Hepatocyte (in vitro differentiated cells): ENCODE data around the gene ZNF302. TPM values are rescaled to one million over a fixed set of nuclear protein-coding genes. Genes with fewer than 3 reads are reported as not detected.

Experiments used
- DNase-seq: peaks from one replicate; pipeline ENCODE4 v3.0.0-alpha.2; 2016; ENCODE audit warnings: low spot score
- H2AFZ ChIP-seq: fragments of 200-600 bp; sonication (generic); 2 replicates; pipeline ENCODE4 v1.6.0; 2016; ENCODE audit warnings: antibody characterized with exemption, mild to moderate bottlenecking
- H3K27ac ChIP-seq: fragments of 200-600 bp; sonication (generic); 2 replicates; pipeline ENCODE4 v1.5.1; 2016; ENCODE audit warnings: mild to moderate bottlenecking
- H3K27me3 ChIP-seq: fragments of 200-600 bp; sonication (generic); 2 replicates; pipeline ENCODE4 v1.6.1; 2016
- H3K36me3 ChIP-seq: fragments of 200-600 bp; sonication (generic); replicated peaks from 2 replicates; pipeline ENCODE4 v1.5.1; 2016; ENCODE audit warnings: low read depth; ENCODE audit not compliant: insufficient read depth
- H3K4me1 ChIP-seq: fragments of 200-600 bp; sonication (generic); 2 replicates; pipeline ENCODE4 v1.5.1; 2016; ENCODE audit warnings: mild to moderate bottlenecking, moderate library complexity; ENCODE audit not compliant: insufficient read depth
- H3K4me2 ChIP-seq: fragments of 200-600 bp; sonication (generic); 2 replicates; pipeline ENCODE4 v1.6.0; 2016
- H3K4me3 ChIP-seq: fragments of 200-600 bp; sonication (generic); 2 replicates; pipeline ENCODE4 v1.5.1; 2016; ENCODE audit warnings: mild to moderate bottlenecking
- H3K79me2 ChIP-seq: fragments of 200-600 bp; sonication (generic); 2 replicates; pipeline ENCODE4 v1.6.0; 2017; ENCODE audit warnings: mild to moderate bottlenecking
- H3K9me2 ChIP-seq: fragments of 200-600 bp; sonication (generic); replicated peaks from 2 replicates; pipeline ENCODE4 v1.6.0; 2017; ENCODE audit warnings: mild to moderate bottlenecking; ENCODE audit not compliant: insufficient read depth
- H3K9me3 ChIP-seq: fragments of 200-600 bp; sonication (generic); 2 replicates; pipeline ENCODE4 v1.5.1; 2016; ENCODE audit warnings: low read depth, mild to moderate bottlenecking
- H4K20me1 ChIP-seq: fragments of 200-600 bp; sonication (generic); 2 replicates; pipeline ENCODE4 v1.6.0; 2016; ENCODE audit warnings: mild to moderate bottlenecking; ENCODE audit not compliant: insufficient read depth, poor library complexity, severe bottlenecking
- EZH2 ChIP-seq: fragments of 200-600 bp; sonication (generic); IDR thresholded peaks from 2 replicates; pipeline ENCODE4 v1.6.1; 2016; ENCODE audit warnings: antibody characterized with exemption, mild to moderate bottlenecking, borderline replicate concordance
- EZH2phosphoT487 ChIP-seq: fragments of 200-600 bp; sonication (generic); IDR thresholded peaks from one replicate; pipeline ENCODE4 v1.6.1; 2018; ENCODE audit warnings: antibody characterized with exemption, mild to moderate bottlenecking, low read depth, moderate library complexity; ENCODE audit not compliant: unreplicated experiment, severe bottlenecking
- WGBS: methylation state at CpG from one replicate; pipeline ENCODE4 v1.1.6; 2016; ENCODE audit warnings: low lambda C conversion rate; ENCODE audit errors: missing lambda C conversion rate; 5-methylcytosine and 5-hydroxymethylcytosine counted together
- polyA plus RNA-seq: library from polyadenylated mRNA; unstranded; fragments of >200 nt; fragmentation: Nextera tagmentation; extraction: Ambion mirVana; gene quantifications from 2 replicates; pipeline ENCODE4 v1.2.1, GENCODE V29; 2016
- total RNA-seq: library from RNA; depleted of rRNA; stranded (reverse); fragments of >200 nt; gene quantifications from 2 replicates; pipeline ENCODE4 v1.2.3, GENCODE V29; 2014
- TF ChIP-seq, protein P1 (sequence below): fragments of 200-600 bp; sonication (generic); IDR thresholded peaks from 2 replicates; pipeline ENCODE4 v1.5.1; 2016; ENCODE audit warnings: antibody characterized with exemption, mild to moderate bottlenecking; ENCODE audit not compliant: poor library complexity

The ZNF302 gene
- total and polyA plus RNA-seq, 2 experiments from 2014 or later = 19.5 to 29.1 TPM

DNA sequence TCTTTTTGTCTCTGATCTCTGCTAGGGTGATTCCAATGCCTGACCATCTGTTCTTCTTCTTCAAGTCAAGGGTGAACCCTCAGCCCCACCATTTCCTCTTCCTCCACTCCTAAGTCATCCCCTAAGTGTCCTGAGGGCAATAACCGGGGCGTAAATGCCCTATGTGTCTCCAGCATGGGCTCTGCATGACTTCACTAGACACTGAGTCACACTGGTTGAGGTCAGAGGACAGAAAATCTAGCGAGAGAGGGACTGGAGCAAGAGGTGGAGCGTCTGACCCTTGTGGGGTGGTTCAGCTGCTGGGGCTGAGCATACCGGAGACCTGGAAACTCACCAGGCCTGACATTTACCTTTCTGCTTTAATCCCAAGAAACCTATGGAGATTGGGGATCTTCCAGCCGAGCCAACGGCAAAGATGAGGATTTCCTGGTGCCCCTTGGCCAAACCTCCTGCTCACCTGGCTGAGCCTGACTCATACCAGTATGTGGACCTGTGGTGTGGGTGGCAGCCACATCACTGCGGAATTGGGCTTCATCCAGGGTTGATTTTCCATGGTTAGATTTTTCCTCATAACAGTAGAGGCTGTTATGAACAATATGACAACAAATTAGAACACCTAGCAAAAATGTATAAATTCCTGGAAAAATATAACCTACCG, 27.5 kb upstream of the ZNF302 start:
- H3K36me3 ChIP-seq = no peaks in the 10 kb centered on the region
- no peak overlapping the region for H2AFZ ChIP-seq
- no peak for DNase-seq
- H4K20me1 ChIP-seq = no peaks in the 10 kb centered on the region
- no peak overlapping the region for H3K27ac ChIP-seq
- H3K9me3 ChIP-seq = peaks cover 7% of the 10 kb centered on the region
- H3K79me2 ChIP-seq = no peaks in the 10 kb centered on the region
- no peak overlapping the region for H3K4me2 ChIP-seq
- H3K4me3 ChIP-seq = no peak overlapping the region
- H3K9me2 ChIP-seq = no peaks in the 10 kb centered on the region
- no peaks in the 10 kb centered on the region for H3K27me3 ChIP-seq
- WGBS = 88% methylated on average over 9 of the region's 9 CpGs
- TF ChIP-seq EZH2phosphoT487 (no peak), EZH2 (no peak)
- TF ChIP-seq, protein P1, sequence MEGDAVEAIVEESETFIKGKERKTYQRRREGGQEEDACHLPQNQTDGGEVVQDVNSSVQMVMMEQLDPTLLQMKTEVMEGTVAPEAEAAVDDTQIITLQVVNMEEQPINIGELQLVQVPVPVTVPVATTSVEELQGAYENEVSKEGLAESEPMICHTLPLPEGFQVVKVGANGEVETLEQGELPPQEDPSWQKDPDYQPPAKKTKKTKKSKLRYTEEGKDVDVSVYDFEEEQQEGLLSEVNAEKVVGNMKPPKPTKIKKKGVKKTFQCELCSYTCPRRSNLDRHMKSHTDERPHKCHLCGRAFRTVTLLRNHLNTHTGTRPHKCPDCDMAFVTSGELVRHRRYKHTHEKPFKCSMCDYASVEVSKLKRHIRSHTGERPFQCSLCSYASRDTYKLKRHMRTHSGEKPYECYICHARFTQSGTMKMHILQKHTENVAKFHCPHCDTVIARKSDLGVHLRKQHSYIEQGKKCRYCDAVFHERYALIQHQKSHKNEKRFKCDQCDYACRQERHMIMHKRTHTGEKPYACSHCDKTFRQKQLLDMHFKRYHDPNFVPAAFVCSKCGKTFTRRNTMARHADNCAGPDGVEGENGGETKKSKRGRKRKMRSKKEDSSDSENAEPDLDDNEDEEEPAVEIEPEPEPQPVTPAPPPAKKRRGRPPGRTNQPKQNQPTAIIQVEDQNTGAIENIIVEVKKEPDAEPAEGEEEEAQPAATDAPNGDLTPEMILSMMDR = no peak
- no peaks in the 10 kb centered on the region for H3K4me1 ChIP-seq

DNA sequence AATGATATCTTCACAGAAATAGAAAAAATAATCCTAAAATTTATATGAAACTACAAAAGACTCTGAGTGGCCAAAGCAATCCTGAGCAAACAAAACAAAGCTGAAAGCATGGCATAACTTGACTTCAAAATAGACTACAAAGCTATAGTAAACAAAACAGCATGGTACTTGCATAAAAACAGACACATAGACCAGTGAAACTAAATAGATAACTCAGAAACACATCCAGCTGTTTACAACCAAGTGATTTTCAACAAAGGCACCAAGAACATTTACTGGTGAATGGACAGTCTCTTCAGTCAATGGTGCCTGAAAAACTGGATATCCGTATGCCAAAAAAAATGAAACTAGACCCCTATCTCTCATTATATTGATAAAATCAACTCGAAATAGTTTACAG, 25.7 kb upstream of the ZNF302 start:
- H3K27ac ChIP-seq = no peak overlapping the region
- H4K20me1 ChIP-seq = no peaks in the 10 kb centered on the region
- no peaks in the 10 kb centered on the region for H3K4me1 ChIP-seq
- no peak overlapping the region for H3K4me3 ChIP-seq
- no peaks in the 10 kb centered on the region for H3K27me3 ChIP-seq
- TF ChIP-seq EZH2 (no peak), EZH2phosphoT487 (no peak)
- TF ChIP-seq, protein P1 = no peak
- no peak for DNase-seq
- 66% methylated on average over 2 of the region's 2 CpGs for WGBS
- no peak overlapping the region for H3K4me2 ChIP-seq
- no peaks in the 10 kb centered on the region for H3K79me2 ChIP-seq
- no peak overlapping the region for H2AFZ ChIP-seq
- H3K9me2 ChIP-seq = no peaks in the 10 kb centered on the region
- no peaks in the 10 kb centered on the region for H3K36me3 ChIP-seq
- H3K9me3 ChIP-seq = peaks cover 7% of the 10 kb centered on the region

DNA sequence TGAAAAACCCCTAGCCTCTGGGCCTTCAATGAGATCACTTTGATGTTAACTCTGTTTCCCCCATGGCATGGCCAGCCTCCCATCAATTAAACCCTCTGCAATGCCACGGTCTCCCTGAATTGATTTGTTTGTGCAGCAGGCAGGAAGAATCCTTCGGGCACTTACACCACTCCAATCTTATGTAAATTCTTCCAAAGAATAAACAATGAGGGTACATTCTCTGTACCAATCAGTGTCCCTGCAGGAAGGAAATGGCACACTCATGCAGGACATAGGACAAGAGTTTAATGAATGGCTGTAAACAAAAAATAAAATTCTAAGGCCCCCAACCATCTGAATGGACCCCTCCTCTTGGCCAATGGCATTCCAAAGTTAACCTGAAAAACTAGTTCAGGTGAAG, 22.7 kb upstream of the ZNF302 start:
- H4K20me1 ChIP-seq = no peaks in the 10 kb centered on the region
- H2AFZ ChIP-seq = no peak overlapping the region
- H3K9me3 ChIP-seq = peaks cover 7% of the 10 kb centered on the region
- no peaks in the 10 kb centered on the region for H3K79me2 ChIP-seq
- WGBS = 55% methylated on average over 2 of the region's 2 CpGs
- TF ChIP-seq EZH2 (no peak), EZH2phosphoT487 (no peak)
- TF ChIP-seq, protein P1 = no peak
- no peak overlapping the region for H3K4me3 ChIP-seq
- no peaks in the 10 kb centered on the region for H3K27me3 ChIP-seq
- no peak for DNase-seq
- H3K36me3 ChIP-seq = no peaks in the 10 kb centered on the region
- H3K9me2 ChIP-seq = no peaks in the 10 kb centered on the region
- H3K27ac ChIP-seq = no peak overlapping the region
- H3K4me2 ChIP-seq = no peak overlapping the region
- no peaks in the 10 kb centered on the region for H3K4me1 ChIP-seq
